Epithelial cell of esophagus (primary cell): ENCODE results near the gene PTK7.
"Not testable (repeated sequence)": the region's sequence is repeated elsewhere in the genome, so short reads cannot be mapped to it uniquely, and the experiment has no call there.

Source experiments
- DNase-seq: peaks from one replicate; pipeline ENCODE4 v3.0.0; 2010; ENCODE audit warnings: low read depth
- H3K4me3 ChIP-seq: 2 replicates; pipeline ENCODE4 v1.5.1; 2011; ENCODE audit warnings: mild to moderate bottlenecking, low read length, control low read depth
- CTCF ChIP-seq: IDR thresholded peaks from 2 replicates; pipeline ENCODE4 v1.5.1; 2011; ENCODE audit warnings: low read depth, mild to moderate bottlenecking, low read length, control low read depth, inconsistent platforms; ENCODE audit not compliant: insufficient read depth; ENCODE audit errors: missing control alignments

Gene PTK7

DNA sequence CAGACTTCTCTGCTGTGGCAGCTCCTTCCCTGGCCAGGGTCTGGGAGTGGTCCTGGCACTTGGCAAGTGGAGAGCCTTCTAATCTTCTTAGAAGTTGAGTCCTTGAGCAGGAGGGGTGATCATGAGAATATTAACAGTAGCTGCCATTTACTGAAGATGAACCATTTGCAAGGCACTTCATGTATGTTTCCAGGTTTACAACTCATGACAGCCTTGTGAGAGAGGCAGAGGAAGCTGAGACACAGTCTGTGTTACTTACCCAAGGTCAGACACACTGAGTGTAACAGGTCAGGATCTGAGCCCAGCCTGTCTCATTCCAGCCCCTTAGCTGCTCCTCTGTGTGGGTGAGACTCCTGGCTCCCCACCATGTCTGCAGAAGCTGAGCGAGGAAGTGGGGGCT lies 49.4 kb downstream of the PTK7 start:
- TF ChIP-seq CTCF: no peak
- H3K4me3 ChIP-seq: no peak overlapping the region
- DNase-seq: no peak

DNA sequence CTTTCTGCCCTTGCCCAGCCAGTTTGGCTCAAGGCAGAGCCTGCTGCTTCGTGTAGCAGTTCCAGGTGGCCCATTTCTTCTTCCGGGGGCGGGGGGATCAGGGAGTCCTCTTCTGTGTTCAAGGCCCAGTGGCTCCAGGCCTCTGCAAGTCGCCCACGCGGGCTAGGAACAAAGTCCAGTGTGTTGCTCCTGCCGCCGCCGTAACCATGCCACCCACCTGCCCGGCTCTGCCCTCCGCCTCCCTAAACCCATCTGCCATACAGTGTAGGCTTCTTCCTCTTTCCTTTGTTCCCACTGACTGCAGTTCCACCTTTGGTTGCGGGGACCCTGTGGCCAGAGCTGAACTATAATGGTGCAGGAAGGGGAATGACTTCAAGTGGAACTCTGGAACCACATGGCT lies 51.1 kb downstream of the PTK7 start:
- no peak overlapping the region for H3K4me3 ChIP-seq
- no peak for TF ChIP-seq CTCF
- DNase-seq: no peak

GRCh38 chr6:43127877-43128276 lies 51.8 kb downstream of the PTK7 start:
- DNase-seq: no peak
- no peak overlapping the region for H3K4me3 ChIP-seq
- TF ChIP-seq CTCF: no peak

- no peak for DNase-seq
- H3K4me3 ChIP-seq: no peak overlapping the region
- no peak for TF ChIP-seq CTCF
Observed at GRCh38 chr6:43128926-43129325, 52.8 kb downstream of the PTK7 start.

GRCh38 chr6:43129434-43130194 lies 53.5 kb downstream of the PTK7 start:
- peak; percentile 47 for TF ChIP-seq CTCF
- no peak for DNase-seq
- H3K4me3 ChIP-seq: no peak overlapping the region

DNA sequence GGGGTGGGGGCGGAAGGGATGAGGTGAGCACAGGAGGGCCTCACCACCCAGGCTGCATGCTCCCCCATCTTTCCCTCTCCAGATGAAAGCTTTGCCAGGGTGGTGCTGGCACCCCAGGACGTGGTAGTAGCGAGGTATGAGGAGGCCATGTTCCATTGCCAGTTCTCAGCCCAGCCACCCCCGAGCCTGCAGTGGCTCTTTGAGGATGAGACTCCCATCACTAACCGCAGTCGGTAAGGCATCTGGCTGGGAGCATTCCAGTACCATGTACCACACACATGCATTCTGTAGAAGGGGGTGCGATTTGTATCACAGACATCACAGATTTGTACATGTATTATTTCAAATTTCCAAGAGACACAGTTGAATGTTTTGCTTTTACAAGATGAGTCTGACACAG lies 54.3 kb downstream of the PTK7 start:
- no peak for DNase-seq
- TF ChIP-seq CTCF: no peak
- H3K4me3 ChIP-seq: no peak overlapping the region

- not testable (repeated sequence) for H3K4me3 ChIP-seq, DNase-seq
Observed at GRCh38 chr6:43131379-43131778, 55.3 kb downstream of the PTK7 start.
